Naive thymus-derived CD4-positive, alpha-beta T cell (primary cell): ENCODE results near the gene UQCRH. TPM values are rescaled to one million over a fixed set of nuclear protein-coding genes. Genes with fewer than 3 reads are reported as not detected.
A peak's percentile ranks its signal among the peaks of the same experiment; 100 is the strongest.
"Not testable (repeated sequence)": the region's sequence is repeated elsewhere in the genome, so short reads cannot be mapped to it uniquely, and the experiment has no call there.

Source experiments
- ATAC-seq: fragments of 150-1000 bp; cut with Tn5 transposase; 2 replicates; pipeline ENCODE4 v1.10.0; 2021; ENCODE audit warnings: mild to moderate bottlenecking, moderate library complexity
- CTCF ChIA-PET: fragments of 350-600 bp; sonication (Branson Sonifier 250); formaldehyde crosslinking; loops from one replicate; lab custom pipeline; 2021; ENCODE audit warnings: antibody characterized with exemption; lab: Charles Lee
- POLR2A ChIA-PET: fragments of 350-600 bp; sonication (Branson Sonifier 250); formaldehyde crosslinking; loops from one replicate; lab custom pipeline; 2021; ENCODE audit warnings: antibody characterized with exemption, inconsistent platforms; lab: Charles Lee
- DNase-seq, 9 donors: peaks; one replicate each; pipeline versions ENCODE4 v3.0.0 to v3.0.0-alpha.2; 2020 to 2022; ENCODE audit warnings: mixed read lengths in 1 of 9
- H3K27ac ChIP-seq: one replicate; pipeline ENCODE4 v1.7.0; 2013; ENCODE audit warnings: mild to moderate bottlenecking, low read depth, low read length, moderate library complexity
- H3K27me3 ChIP-seq, 2 donors: one replicate each; pipeline ENCODE4 v1.7.0; 2013; ENCODE audit warnings: low read length in 2 of 2, mild to moderate bottlenecking in 2 of 2, moderate library complexity in 2 of 2; ENCODE audit not compliant: control insufficient read depth in 2 of 2, insufficient read depth in 2 of 2
- H3K36me3 ChIP-seq, 3 experiments: 1 replicate in 2 of 3; 2 replicates in 1 of 3; pipeline ENCODE4 v1.7.0; 2013; ENCODE audit warnings: low read length in 3 of 3, mild to moderate bottlenecking in 3 of 3, moderate library complexity in 1 of 3; ENCODE audit not compliant: insufficient read depth in 3 of 3, control insufficient read depth in 2 of 3
- H3K4me1 ChIP-seq, 2 donors: one replicate each; pipeline ENCODE4 v1.7.0; 2013; ENCODE audit warnings: low read length in 2 of 2, mild to moderate bottlenecking in 2 of 2, moderate library complexity in 1 of 2; ENCODE audit not compliant: control insufficient read depth in 2 of 2, insufficient read depth in 2 of 2
- H3K4me3 ChIP-seq: 2 replicates; pipeline ENCODE4 v1.7.0; 2013; ENCODE audit warnings: mild to moderate bottlenecking, low read length
- H3K9me3 ChIP-seq, 3 experiments: 1 replicate in 2 of 3; 2 replicates in 1 of 3; pipeline ENCODE4 v1.7.0; 2013; ENCODE audit warnings: low read length in 3 of 3; ENCODE audit not compliant: control insufficient read depth in 2 of 3
- H3K27ac Mint-ChIP-seq, 9 donors: one replicate each; pipeline ENCODE4 v1.8.0; 2020 to 2022; ENCODE audit warnings: mixed read lengths in 9 of 9, mild to moderate bottlenecking in 8 of 9, moderate library complexity in 5 of 9, inconsistent platforms in 2 of 9
- H3K27me3 Mint-ChIP-seq, 5 donors: one replicate each; pipeline ENCODE4 v1.8.0; 2021 to 2022; ENCODE audit warnings: mixed read lengths in 5 of 5, mild to moderate bottlenecking in 1 of 5
- H3K36me3 Mint-ChIP-seq, 5 donors: one replicate each; pipeline ENCODE4 v1.8.0; 2020 to 2022; ENCODE audit warnings: mixed read lengths in 5 of 5, mild to moderate bottlenecking in 3 of 5, inconsistent platforms in 1 of 5
- H3K4me1 Mint-ChIP-seq, 7 donors: one replicate each; pipeline ENCODE4 v1.8.0; 2020 to 2022; ENCODE audit warnings: mixed read lengths in 7 of 7, mild to moderate bottlenecking in 3 of 7, inconsistent platforms in 1 of 7
- H3K4me3 Mint-ChIP-seq, 10 donors: one replicate each; pipeline ENCODE4 v1.8.0; 2020 to 2022; ENCODE audit warnings: mild to moderate bottlenecking in 10 of 10, mixed read lengths in 10 of 10, moderate library complexity in 6 of 10, inconsistent platforms in 2 of 10
- H3K9me3 Mint-ChIP-seq, 11 donors: one replicate each; pipeline ENCODE4 v1.8.0; 2020 to 2022; ENCODE audit warnings: mixed read lengths in 11 of 11, mild to moderate bottlenecking in 4 of 11, inconsistent platforms in 1 of 11, moderate library complexity in 1 of 11
- intact Hi-C, 2 donors: fragments of 100-400 bp; cut with micrococcal nuclease; formaldehyde crosslinking; loops; one replicate each; pipeline ENCODE4 v1.15.1; 2023
- polyA plus RNA-seq, 2 donors: library from polyadenylated mRNA; unstranded; fragments of 300-500 nt; fragmentation: Illumina TruSeq; gene quantifications; one replicate each; pipeline ENCODE4 v1.2.3, GENCODE V29; 2021
- total RNA-seq, 6 experiments: library from RNA in 5 of 6; stranded (reverse) in 5 of 6; gene quantifications; 1 replicate in 5 of 6; 2 replicates in 1 of 6; pipeline ENCODE4 v1.2.3 and lab custom pipeline; 2021 to 2026

The UQCRH gene
- total and polyA plus RNA-seq, 7 experiments from 2014 or later = 107 to 332 (median 137) TPM

DNA sequence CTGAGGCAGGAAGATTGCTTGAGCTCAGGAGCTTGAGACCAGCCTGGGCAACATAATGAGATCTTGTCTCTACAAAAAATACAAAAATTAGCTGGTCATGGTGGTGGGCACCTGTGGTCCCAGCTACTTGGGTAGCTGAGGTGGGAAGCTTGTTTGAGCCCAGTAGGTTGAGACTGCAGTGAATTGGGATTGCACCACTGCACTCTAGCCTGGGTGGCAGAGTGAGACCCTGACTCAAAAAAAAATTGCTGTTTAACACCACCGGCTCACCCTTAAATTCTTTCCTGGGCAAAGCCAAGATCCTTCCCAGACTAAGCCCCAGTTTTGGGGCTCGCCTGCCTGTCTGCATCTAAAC is 30.5 kb downstream of the UQCRH start:
- Mint-ChIP-seq H3K27me3 (no peaks in the 10 kb centered on the region), H3K4me3 (no peak overlapping the region), H3K4me1 (peaks cover 0 to 4% (median 3%) of the 10 kb centered on the region in 7 donors), H3K36me3 (no peaks in the 10 kb centered on the region), H3K27ac (peak overlapping the region in 1 of 9 donors; percentile 59), H3K9me3 (no peaks in the 10 kb centered on the region)
- Histone ChIP-seq H3K4me1 (no peaks in the 10 kb centered on the region), H3K27ac (no peak overlapping the region), H3K9me3 (no peaks in the 10 kb centered on the region), H3K4me3 (no peak overlapping the region), H3K27me3 (no peaks in the 10 kb centered on the region), H3K36me3 (no peaks in the 10 kb centered on the region)
- DNase-seq = no peak
- ATAC-seq = no peak
- intact Hi-C loops = loop anchor here in 1 of 2 donors (2.0 kb wide), 1 partner anchor 15 kb away; no protein-coding TSS in a partner anchor
- CTCF ChIA-PET = no interaction called here
- POLR2A ChIA-PET = no interaction called here

DNA sequence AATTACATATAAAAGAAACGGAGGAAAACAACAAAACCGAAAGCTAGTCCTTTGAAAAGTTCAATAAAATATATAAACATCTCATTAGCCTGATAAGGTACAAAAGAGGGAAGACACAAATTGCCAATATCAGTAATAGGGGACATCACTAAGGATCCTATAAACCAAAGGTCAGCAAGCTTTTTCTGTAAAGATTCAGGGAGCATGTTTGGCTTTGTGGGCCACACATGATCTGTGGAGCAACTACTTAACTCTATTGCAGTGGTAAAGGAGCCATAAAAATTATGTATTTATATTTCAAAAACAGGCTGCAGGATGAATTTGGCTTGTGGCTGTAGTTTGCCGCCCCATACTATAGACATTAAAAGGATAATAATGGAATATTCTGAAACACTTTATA is 31.6 kb downstream of the UQCRH start:
- ChIA-PET CTCF (interaction anchor here (0.6 kb wide), 1 partner anchor 14 kb away, joined by 3 read pairs; no protein-coding TSS in a partner anchor), POLR2A (interaction anchor here (0.6 kb wide), 1 partner anchor 1007 kb away, joined by 3 read pairs; no protein-coding TSS in a partner anchor)
- H3K27me3 Mint-ChIP-seq = no peaks in the 10 kb centered on the region
- H3K27ac ChIP-seq = no peak overlapping the region
- peaks cover 0 to 2% (median 0%) of the 10 kb centered on the region in 11 donors for H3K9me3 Mint-ChIP-seq
- H3K4me1 ChIP-seq = no peaks in the 10 kb centered on the region
- H3K4me1 Mint-ChIP-seq = peaks cover 0 to 9% (median 7%) of the 10 kb centered on the region in 7 donors
- no peaks in the 10 kb centered on the region for H3K9me3 ChIP-seq
- no peak for ATAC-seq
- H3K4me3 Mint-ChIP-seq = no peak overlapping the region
- H3K27me3 ChIP-seq = no peaks in the 10 kb centered on the region
- no peak for DNase-seq
- intact Hi-C loops = loop anchor here in 1 of 2 donors (2.0 kb wide), 1 partner anchor 14 kb away; no protein-coding TSS in a partner anchor
- H3K36me3 ChIP-seq = no peaks in the 10 kb centered on the region
- H3K4me3 ChIP-seq = no peak overlapping the region
- H3K36me3 Mint-ChIP-seq = no peaks in the 10 kb centered on the region
- no peak overlapping the region for H3K27ac Mint-ChIP-seq

DNA sequence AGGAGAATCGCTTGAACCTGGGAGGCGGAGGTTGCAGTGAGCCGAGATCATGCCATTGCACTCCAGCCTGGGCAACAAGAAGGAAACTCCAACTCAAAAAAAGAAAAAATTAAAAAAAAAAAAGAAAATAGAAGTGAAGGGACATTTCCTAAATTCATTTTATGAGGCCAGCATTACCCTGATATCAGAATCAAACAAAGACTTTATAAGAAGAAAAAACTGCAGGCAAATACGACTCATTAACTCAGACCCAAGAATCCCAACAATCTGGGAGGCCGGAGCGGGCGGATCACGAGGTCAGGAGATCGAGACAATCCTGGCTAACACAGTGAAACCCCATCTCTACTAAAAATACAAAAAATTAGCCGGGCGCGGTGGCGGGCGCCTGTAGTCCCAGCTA is 33.9 kb downstream of the UQCRH start:
- CTCF ChIA-PET, H3K27ac Mint-ChIP-seq: not testable (repeated sequence)

DNA sequence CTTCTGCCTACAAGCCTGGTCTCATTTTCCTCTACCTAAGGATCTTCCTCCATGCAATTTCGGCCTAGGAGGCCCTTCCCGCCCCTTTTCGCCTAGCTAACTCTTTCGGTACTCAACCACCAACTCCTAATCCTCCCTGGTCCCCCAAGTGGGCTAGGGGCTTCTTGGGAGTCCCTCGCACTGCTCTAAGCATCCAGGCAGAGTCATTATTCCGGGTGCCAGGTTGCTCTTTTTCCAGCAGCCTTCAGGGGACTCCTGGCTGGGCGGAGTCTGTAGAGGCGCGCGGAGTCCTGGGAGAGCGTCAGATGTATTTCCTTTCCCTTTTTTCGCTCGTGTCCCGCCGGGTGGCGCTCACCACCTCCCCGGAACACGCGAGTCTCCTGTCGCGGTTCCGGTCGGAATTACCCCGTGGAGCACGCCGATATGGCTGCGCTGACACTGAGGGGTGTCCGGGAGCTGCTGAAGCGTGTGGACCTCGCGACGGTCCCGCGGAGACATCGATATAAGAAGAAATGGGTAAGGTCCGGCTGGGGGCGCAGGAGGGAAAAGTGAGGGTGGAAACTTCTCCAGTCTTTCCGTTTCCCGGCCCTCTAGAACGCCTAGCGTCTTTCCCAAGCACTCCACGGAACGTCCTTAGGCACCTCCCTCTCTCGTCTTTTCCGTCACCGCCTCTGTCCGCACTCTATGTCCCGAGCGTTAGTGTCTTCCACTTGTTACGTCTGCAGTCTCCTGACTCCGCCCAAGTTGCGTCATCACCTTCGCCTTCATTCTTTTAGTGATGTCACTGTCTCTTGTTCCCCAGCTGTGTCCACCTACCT is 37.1 kb downstream of the UQCRH start, which contains the start of gene NSUN4:
Gene NSUN4, plus strand, starts transcription at position 404 of the 818 bp plus-strand sequence. Its CDS starts 20 bp downstream, at position 424.
- Mint-ChIP-seq H3K27ac (peak within 1 kb of the TSS; percentile 95 to 100 (median 100)), H3K4me1 (peaks cover 27 to 54% (median 42%) of the 10 kb centered on the region in 7 donors), H3K9me3 (peaks cover 0 to 5% (median 0%) of the 10 kb centered on the region in 11 donors), H3K4me3 (peak within 1 kb of the TSS; percentile 84 to 100 (median 100)), H3K27me3 (no peaks in the 10 kb centered on the region), H3K36me3 (peaks cover 3 to 21% (median 4%) of the 10 kb centered on the region in 5 donors)
- peak within 1 kb of the TSS; percentile 97 for H3K27ac ChIP-seq
- H3K4me1 ChIP-seq = peaks cover 5% of the 10 kb centered on the region in 2 donors
- H3K27me3 ChIP-seq = no peaks in the 10 kb centered on the region
- DNase-seq = peak; percentile 74 to 88 (median 85)
- H3K4me3 ChIP-seq = peak within 1 kb of the TSS; percentile 93
- CTCF ChIA-PET = no interaction called here
- no peaks in the 10 kb centered on the region for H3K9me3 ChIP-seq
- peak; percentile 93 for ATAC-seq
- H3K36me3 ChIP-seq = peaks cover 0 to 30% (median 0%) of the 10 kb centered on the region in 3 experiments
- intact Hi-C loops = loop anchor here (1.0 to 10.0 kb wide), 4 partner anchors 8 to 93 kb away; partner anchors contain the start of genes LRRC41 (in 2 of the 2), RAD54L (in 2 of the 2) and UQCRH (in 2 of the 2)
- POLR2A ChIA-PET = interaction anchor here (1.1 to 2.0 kb wide), 4 partner anchors 10 to 94 kb away, joined by 3 to 12 read pairs (median 6); partner anchors contain the start of genes LRRC41, RAD54L and UQCRH

More for the DNA sequence above, 33.9 kb downstream of the UQCRH start:
- H3K36me3 Mint-ChIP-seq, H3K9me3 ChIP-seq, POLR2A ChIA-PET, intact Hi-C loops, DNase-seq, H3K27me3 ChIP-seq, H3K4me1 ChIP-seq, ATAC-seq, H3K4me3 Mint-ChIP-seq, H3K36me3 ChIP-seq, H3K9me3 Mint-ChIP-seq, H3K27ac ChIP-seq, H3K27me3 Mint-ChIP-seq, H3K4me3 ChIP-seq: not testable (repeated sequence)
- H3K4me1 Mint-ChIP-seq = peaks cover 15 to 32% (median 27%) of the 10 kb centered on the region in 7 donors

DNA sequence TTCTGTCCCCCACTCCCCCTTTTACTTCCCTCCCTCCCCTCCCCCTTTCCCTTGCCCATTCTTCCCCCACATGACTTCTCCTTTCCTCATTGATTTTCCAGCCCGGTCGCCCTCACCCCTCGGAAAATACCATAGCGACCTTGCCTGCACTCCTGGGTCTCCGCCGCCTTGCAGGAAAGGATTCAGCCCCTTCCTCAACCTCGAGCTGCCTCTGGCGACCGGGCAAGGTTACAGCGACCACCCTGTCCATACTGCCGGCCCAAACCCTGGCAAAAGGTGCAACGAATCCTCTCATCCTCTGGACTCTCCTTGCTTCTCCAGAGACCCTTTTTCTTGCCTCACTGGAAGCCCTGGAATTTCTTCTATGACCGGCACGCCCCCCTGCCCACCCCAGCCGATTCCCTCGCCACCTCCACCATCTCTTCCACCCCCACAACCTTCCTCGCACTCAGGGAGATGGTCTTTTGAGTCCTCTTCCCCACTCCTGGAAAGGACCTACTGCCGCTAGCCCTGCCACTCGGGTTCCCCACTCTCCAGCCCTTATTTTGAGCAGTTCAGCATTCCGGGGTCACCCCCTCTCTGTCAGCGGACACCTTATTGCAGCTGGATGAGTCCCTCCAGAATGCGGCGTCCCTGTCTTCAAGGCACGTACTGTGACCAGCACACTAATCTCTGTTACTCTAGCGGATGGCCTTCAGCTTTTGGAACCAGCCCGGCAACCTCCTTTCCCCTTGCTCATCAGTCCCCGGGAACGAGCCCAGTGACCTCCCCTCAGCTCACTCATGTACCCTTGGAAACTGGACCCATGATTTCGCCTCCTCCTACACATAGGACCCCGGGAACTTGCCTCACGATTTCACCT is 38.0 kb downstream of the UQCRH start:
- intact Hi-C loops = loop anchor here in 1 of 2 donors (10.0 kb wide), 1 partner anchor 57 kb away; no protein-coding TSS in a partner anchor
- ChIA-PET CTCF (interaction anchor here (0.8 to 1.2 kb wide), 3 partner anchors 9 to 95 kb away, joined by 3 to 4 read pairs (median 3); no protein-coding TSS in a partner anchor), POLR2A (interaction anchor here (1.4 to 2.0 kb wide), 4 partner anchors 9 to 94 kb away, joined by 4 to 12 read pairs (median 7); partner anchors contain the start of genes LRRC41, RAD54L and UQCRH)
- Mint-ChIP-seq H3K9me3 (peaks cover 0 to 5% (median 0%) of the 10 kb centered on the region in 11 donors), H3K36me3 (peaks cover 3 to 26% (median 4%) of the 10 kb centered on the region in 5 donors), H3K27ac (peak overlapping the region; percentile 95 to 100 (median 100)), H3K27me3 (no peaks in the 10 kb centered on the region), H3K4me1 (peaks cover 27 to 55% (median 42%) of the 10 kb centered on the region in 7 donors), H3K4me3 (peak overlapping the region; percentile 84 to 100 (median 100))
- ATAC-seq = no peak
- H3K4me1 ChIP-seq = peaks cover 5% of the 10 kb centered on the region in 2 donors
- H3K9me3 ChIP-seq = no peaks in the 10 kb centered on the region
- peak in 2 of 9 donors; percentile 10 to 15 for DNase-seq
- H3K4me3 ChIP-seq = peak overlapping the region; percentile 93
- H3K36me3 ChIP-seq = peaks cover 0 to 32% (median 0%) of the 10 kb centered on the region in 3 experiments
- peak overlapping the region; percentile 97 for H3K27ac ChIP-seq
- no peaks in the 10 kb centered on the region for H3K27me3 ChIP-seq
